Activated T-helper 2 cell treated with anti-CD3 and anti-CD28 coated beads, Interferon-gamma antibody, Interleukin-2, Interleukin-4, amounts not matched to agents 10 μg/mL and 5 μg/mL and 100 μg/mL, durations not matched to agents 14 hours and 24 hours and 36 hours (primary cell): Measurements from ENCODE around the gene CCDC196. TPM values are rescaled to one million over a fixed set of nuclear protein-coding genes. Genes with fewer than 3 reads are reported as not detected.
A peak's percentile ranks its signal among the peaks of the same experiment; 100 is the strongest.
"Not testable (repeated sequence)": the region's sequence is repeated elsewhere in the genome, so short reads cannot be mapped to it uniquely, and the experiment has no call there.

ENCODE experiments used
- DNase-seq: peaks from one replicate; pipeline ENCODE4 v3.0.0; 2021; ENCODE audit warnings: low spot score
- H3K27ac Mint-ChIP-seq: one replicate; pipeline ENCODE4 v1.8.0; 2021; ENCODE audit warnings: mixed read lengths
- H3K27me3 Mint-ChIP-seq: one replicate; pipeline ENCODE4 v1.8.0; 2021; ENCODE audit warnings: low read depth, mixed read lengths
- H3K36me3 Mint-ChIP-seq: one replicate; pipeline ENCODE4 v1.8.0; 2021; ENCODE audit warnings: low read depth, mixed read lengths
- H3K4me1 Mint-ChIP-seq: one replicate; pipeline ENCODE4 v1.8.0; 2021; ENCODE audit warnings: low read depth, mixed read lengths
- H3K4me3 Mint-ChIP-seq: one replicate; pipeline ENCODE4 v1.8.0; 2021; ENCODE audit warnings: low read depth, mild to moderate bottlenecking, moderate library complexity, mixed read lengths
- H3K9me3 Mint-ChIP-seq: one replicate; pipeline ENCODE4 v1.8.0; 2021; ENCODE audit warnings: mixed read lengths
- intact Hi-C: fragments of 100-400 bp; cut with micrococcal nuclease; formaldehyde crosslinking; loops from one replicate; pipeline ENCODE4 v1.15.1; 2023
- total RNA-seq: library from RNA; stranded (reverse); gene quantifications from 2 replicates; pipeline ENCODE4 v1.2.3, GENCODE V29; 2022

Gene CCDC196
- total RNA-seq, 1 donor from 2014 or later: not detected

DNA sequence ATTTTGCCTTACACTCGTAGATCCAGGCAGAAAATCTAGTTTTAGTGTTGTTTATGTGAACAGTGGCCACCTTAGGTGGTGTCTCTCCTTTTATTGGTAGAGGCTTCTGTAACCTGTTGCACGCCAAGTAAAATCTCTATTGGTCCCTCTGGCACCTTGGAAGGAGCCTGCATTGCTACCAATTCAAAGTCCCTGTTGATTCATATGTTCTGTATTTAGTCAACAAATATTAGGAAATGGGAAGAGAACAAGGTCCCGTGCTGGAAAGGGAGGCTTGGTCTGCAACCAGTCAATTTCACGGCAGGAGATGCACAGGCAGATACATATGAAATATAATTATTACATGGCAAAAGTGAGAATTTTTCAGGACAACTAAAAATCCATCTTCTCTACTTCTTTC, 15.4 kb downstream of the CCDC196 start:
- intact Hi-C loops: no loop called here

GRCh38 chr14:66502836-66503235, 16.7 kb downstream of the CCDC196 start:
- H3K4me3 Mint-ChIP-seq, H3K9me3 Mint-ChIP-seq, intact Hi-C loops, DNase-seq, H3K27me3 Mint-ChIP-seq, H3K36me3 Mint-ChIP-seq, H3K27ac Mint-ChIP-seq: not testable (repeated sequence)
- H3K4me1 Mint-ChIP-seq: peaks cover 11% of the 10 kb centered on the region

More for the DNA sequence above, 15.4 kb downstream of the CCDC196 start:
- peaks cover 13% of the 10 kb centered on the region for H3K4me1 Mint-ChIP-seq
- H3K27me3 Mint-ChIP-seq: peaks cover 14% of the 10 kb centered on the region
- H3K4me3 Mint-ChIP-seq: no peak overlapping the region
- no peak overlapping the region for H3K27ac Mint-ChIP-seq
- no peaks in the 10 kb centered on the region for H3K36me3 Mint-ChIP-seq
- no peaks in the 10 kb centered on the region for H3K9me3 Mint-ChIP-seq
- DNase-seq: no peak

DNA sequence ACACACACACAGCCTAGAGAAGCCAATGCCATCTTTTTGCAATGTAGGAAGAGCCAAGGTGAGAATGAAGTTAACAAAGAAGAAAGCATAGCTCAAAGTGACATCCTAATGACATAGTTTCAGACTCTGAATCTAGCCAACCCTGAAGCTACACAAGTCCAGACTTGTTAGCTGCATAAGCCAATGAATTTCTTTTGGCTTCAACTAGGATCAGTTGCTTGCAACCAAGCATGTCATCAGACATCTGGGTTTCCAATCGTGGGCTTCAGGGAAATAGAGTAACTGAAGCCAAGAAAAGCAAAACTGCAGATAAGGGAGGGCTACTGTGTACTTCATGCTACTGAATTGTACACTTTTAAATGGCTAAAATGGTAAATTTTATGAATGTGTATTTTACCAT, 17.4 kb downstream of the CCDC196 start:
- H3K4me3 Mint-ChIP-seq: no peak overlapping the region

GRCh38 chr14:66507181-66507721, 21.1 kb downstream of the CCDC196 start:
- intact Hi-C loops: loop anchor here (1.0 to 5.0 kb wide), 2 partner anchors 95 to 734 kb away; partner anchors contain the start of gene PALS1
- peaks cover 31% of the 10 kb centered on the region for H3K4me1 Mint-ChIP-seq
- no peak for DNase-seq
- H3K27ac Mint-ChIP-seq: peak overlapping the region; percentile 91
- peaks cover 28% of the 10 kb centered on the region for H3K27me3 Mint-ChIP-seq
- peak overlapping the region; percentile 82 for H3K4me3 Mint-ChIP-seq
- H3K9me3 Mint-ChIP-seq: no peaks in the 10 kb centered on the region
- H3K36me3 Mint-ChIP-seq: no peaks in the 10 kb centered on the region

More for the DNA sequence above, 17.4 kb downstream of the CCDC196 start:
- Mint-ChIP-seq H3K9me3 (no peaks in the 10 kb centered on the region), H3K27me3 (peaks cover 9% of the 10 kb centered on the region), H3K36me3 (no peaks in the 10 kb centered on the region), H3K4me1 (peaks cover 11% of the 10 kb centered on the region), H3K27ac (no peak overlapping the region)
- intact Hi-C loops: no loop called here
- DNase-seq: no peak

GRCh38 chr14:66507722-66508546, 21.8 kb downstream of the CCDC196 start, which contains the start of gene GPHN:
Gene GPHN, plus strand, starts transcription at chr14:66508147.
- no peaks in the 10 kb centered on the region for H3K36me3 Mint-ChIP-seq
- no peaks in the 10 kb centered on the region for H3K9me3 Mint-ChIP-seq
- H3K27me3 Mint-ChIP-seq: peaks cover 31% of the 10 kb centered on the region
- H3K27ac Mint-ChIP-seq: peak within 1 kb of the TSS; percentile 91
- intact Hi-C loops: loop anchor here (1.0 to 5.0 kb wide), 3 partner anchors 94 to 851 kb away; partner anchors contain the start of genes ATP6V1D and PALS1
- DNase-seq: peak; percentile 90
- peak within 1 kb of the TSS; percentile 91 for H3K4me3 Mint-ChIP-seq
- peaks cover 33% of the 10 kb centered on the region for H3K4me1 Mint-ChIP-seq

DNA sequence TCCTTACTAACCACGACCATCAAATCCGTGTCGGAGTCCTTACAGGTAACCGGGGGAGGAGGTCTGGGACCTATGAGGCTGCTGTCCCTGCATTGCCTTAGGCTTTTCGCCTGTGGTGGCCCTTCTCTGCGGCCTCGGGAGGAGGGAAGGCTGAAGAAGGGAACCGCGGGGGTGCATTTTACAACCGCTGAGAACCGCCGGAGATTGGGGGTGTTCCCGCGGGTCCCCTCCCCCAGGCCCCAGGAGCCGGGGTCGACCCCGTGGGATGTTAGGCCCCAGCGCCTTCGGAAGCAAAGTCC, 22.3 kb downstream of the CCDC196 start:
- Mint-ChIP-seq H3K4me1 (peaks cover 33% of the 10 kb centered on the region), H3K9me3 (no peaks in the 10 kb centered on the region), H3K27ac (peak overlapping the region; percentile 91), H3K36me3 (no peaks in the 10 kb centered on the region), H3K4me3 (peak overlapping the region; percentile 82), H3K27me3 (peaks cover 34% of the 10 kb centered on the region)
- no peak for DNase-seq
- intact Hi-C loops: loop anchor here (1.0 to 5.0 kb wide), 2 partner anchors 94 to 851 kb away; partner anchors contain the start of gene ATP6V1D

- Mint-ChIP-seq H3K9me3 (no peaks in the 10 kb centered on the region), H3K4me1 (peaks cover 33% of the 10 kb centered on the region), H3K36me3 (no peaks in the 10 kb centered on the region), H3K27me3 (peaks cover 35% of the 10 kb centered on the region), H3K27ac (peak overlapping the region; percentile 60), H3K4me3 (peak overlapping the region; percentile 91)
- intact Hi-C loops: loop anchor here (1.0 to 5.0 kb wide), 2 partner anchors 93 to 850 kb away; partner anchors contain the start of gene ATP6V1D
- peak; percentile 30 for DNase-seq
Measured at GRCh38 chr14:66508846-66509621, 22.9 kb downstream of the CCDC196 start.

DNA sequence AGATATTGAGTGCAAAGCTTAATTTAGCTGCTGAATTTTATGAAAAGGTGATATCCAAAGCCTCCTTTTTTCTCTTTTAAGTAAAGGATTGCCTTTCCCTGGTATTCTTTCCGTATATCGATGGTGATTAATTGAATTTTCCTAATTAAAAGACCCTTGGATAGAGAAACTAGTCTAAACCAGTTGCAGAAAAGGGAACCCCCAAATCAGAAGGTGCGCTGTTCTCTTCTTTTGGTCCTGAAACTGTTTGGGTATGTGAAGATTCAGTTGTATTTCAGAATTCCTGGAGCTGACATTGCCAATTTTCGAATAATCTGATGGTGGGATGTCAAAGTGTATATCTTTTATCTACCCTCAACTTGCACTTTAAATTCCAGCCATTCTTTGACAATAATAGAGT, 23.7 kb downstream of the CCDC196 start:
- H3K4me1 Mint-ChIP-seq: peaks cover 33% of the 10 kb centered on the region
- peaks cover 38% of the 10 kb centered on the region for H3K27me3 Mint-ChIP-seq
- H3K36me3 Mint-ChIP-seq: no peaks in the 10 kb centered on the region
- intact Hi-C loops: loop anchor here (5.0 to 10.0 kb wide), 2 partner anchors 92 to 205 kb away; no protein-coding TSS in a partner anchor
- no peak for DNase-seq
- H3K4me3 Mint-ChIP-seq: peak overlapping the region; percentile 91
- H3K9me3 Mint-ChIP-seq: no peaks in the 10 kb centered on the region
- H3K27ac Mint-ChIP-seq: no peak overlapping the region

- Mint-ChIP-seq H3K4me3 (no peak overlapping the region), H3K27me3 (peaks cover 41% of the 10 kb centered on the region), H3K9me3 (no peaks in the 10 kb centered on the region), H3K27ac (no peak overlapping the region), H3K36me3 (no peaks in the 10 kb centered on the region), H3K4me1 (peaks cover 29% of the 10 kb centered on the region)
- intact Hi-C loops: loop anchor here (10.0 kb wide), 1 partner anchor 203 kb away; no protein-coding TSS in a partner anchor
- no peak for DNase-seq
Measured at GRCh38 chr14:66511849-66512248, 25.7 kb downstream of the CCDC196 start.

- Mint-ChIP-seq H3K4me3 (no peak overlapping the region), H3K27me3 (peaks cover 50% of the 10 kb centered on the region), H3K36me3 (no peaks in the 10 kb centered on the region), H3K9me3 (peaks cover 8% of the 10 kb centered on the region), H3K4me1 (peaks cover 23% of the 10 kb centered on the region), H3K27ac (no peak overlapping the region)
- intact Hi-C loops: loop anchor here (10.0 kb wide), 1 partner anchor 201 kb away; no protein-coding TSS in a partner anchor
- no peak for DNase-seq
Measured at GRCh38 chr14:66514213-66514612, 28.0 kb downstream of the CCDC196 start.

- intact Hi-C loops: no loop called here
- Mint-ChIP-seq H3K9me3 (no peaks in the 10 kb centered on the region), H3K27ac (no peak overlapping the region), H3K36me3 (no peaks in the 10 kb centered on the region), H3K4me3 (no peak overlapping the region), H3K27me3 (no peaks in the 10 kb centered on the region), H3K4me1 (peaks cover 4% of the 10 kb centered on the region)
- no peak for DNase-seq
Measured at GRCh38 chr14:66530526-66530925, 44.4 kb downstream of the CCDC196 start.

DNA sequence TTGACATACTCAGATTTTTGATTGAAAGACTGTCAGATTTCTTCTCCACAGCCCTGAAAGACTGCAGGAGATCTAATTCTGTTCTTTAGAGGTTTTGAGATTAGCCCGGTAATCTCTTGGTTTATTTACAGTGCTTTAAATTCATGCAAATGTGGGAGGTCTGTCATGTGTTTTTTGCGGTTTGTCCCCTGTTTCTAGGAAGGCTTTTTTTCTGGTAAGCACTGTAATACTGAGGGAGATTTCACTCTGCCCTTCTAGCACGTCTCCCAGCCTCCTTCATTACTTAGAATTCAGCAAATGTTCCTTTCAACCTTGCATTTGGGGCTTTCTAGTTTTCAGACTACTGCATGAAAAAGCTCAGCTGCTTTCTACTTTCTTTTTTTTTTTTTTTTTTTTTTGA, 52.9 kb downstream of the CCDC196 start:
- DNase-seq: no peak
- Mint-ChIP-seq H3K27ac (no peak overlapping the region), H3K36me3 (no peaks in the 10 kb centered on the region), H3K9me3 (no peaks in the 10 kb centered on the region), H3K4me1 (peaks cover 8% of the 10 kb centered on the region), H3K4me3 (no peak overlapping the region), H3K27me3 (no peaks in the 10 kb centered on the region)
- intact Hi-C loops: no loop called here
